ENCODE results near the gene DGKQ. TPM values are rescaled to one million over a fixed set of nuclear protein-coding genes. Genes with fewer than 3 reads are reported as not detected.

The DGKQ gene
- total and polyA plus RNA-seq, 3 donors from 2014 or later, result 10.8 to 22.7 (median 20.7) TPM

- Histone ChIP-seq H3K27ac (peak overlapping the region in 1 of 2 donors; percentile 72), H3K4me3 (no peak overlapping the region), H3K36me3 (ENCODE audit: low read depth, missing control alignments) (no peaks in the 10 kb centered on the region), H3K4me1 (peaks cover 23% of the 10 kb centered on the region), H3K27me3 (no peaks in the 10 kb centered on the region), H3K9me3 (no peaks in the 10 kb centered on the region)
- DNase-seq, result no peak
- intact Hi-C loops (cut with DNase I; ENCODE audit: low total_unique reads), result no loop called here
- WGBS, 2 donors, result 49 to 80% methylated on average over 4 of the region's 4 CpGs
- TF ChIP-seq, protein P1, sequence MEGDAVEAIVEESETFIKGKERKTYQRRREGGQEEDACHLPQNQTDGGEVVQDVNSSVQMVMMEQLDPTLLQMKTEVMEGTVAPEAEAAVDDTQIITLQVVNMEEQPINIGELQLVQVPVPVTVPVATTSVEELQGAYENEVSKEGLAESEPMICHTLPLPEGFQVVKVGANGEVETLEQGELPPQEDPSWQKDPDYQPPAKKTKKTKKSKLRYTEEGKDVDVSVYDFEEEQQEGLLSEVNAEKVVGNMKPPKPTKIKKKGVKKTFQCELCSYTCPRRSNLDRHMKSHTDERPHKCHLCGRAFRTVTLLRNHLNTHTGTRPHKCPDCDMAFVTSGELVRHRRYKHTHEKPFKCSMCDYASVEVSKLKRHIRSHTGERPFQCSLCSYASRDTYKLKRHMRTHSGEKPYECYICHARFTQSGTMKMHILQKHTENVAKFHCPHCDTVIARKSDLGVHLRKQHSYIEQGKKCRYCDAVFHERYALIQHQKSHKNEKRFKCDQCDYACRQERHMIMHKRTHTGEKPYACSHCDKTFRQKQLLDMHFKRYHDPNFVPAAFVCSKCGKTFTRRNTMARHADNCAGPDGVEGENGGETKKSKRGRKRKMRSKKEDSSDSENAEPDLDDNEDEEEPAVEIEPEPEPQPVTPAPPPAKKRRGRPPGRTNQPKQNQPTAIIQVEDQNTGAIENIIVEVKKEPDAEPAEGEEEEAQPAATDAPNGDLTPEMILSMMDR (IDR thresholded peaks at IDR 0.05), result no peak
- no peak for TF ChIP-seq POLR2A (IDR thresholded peaks at IDR 0.05)
These were observed 60.1 kb downstream of the DGKQ start for GRCh38 chr4:913280-913618.

GRCh38 chr4:912548-913279 lies 60.7 kb downstream of the DGKQ start:
- H3K4me3 ChIP-seq, result no peak overlapping the region
- H3K27ac ChIP-seq, result peak overlapping the region; percentile 64 to 72
- 71 to 76% methylated on average over 19 of the region's 19 CpGs for WGBS, 2 donors
- no peaks in the 10 kb centered on the region for H3K9me3 ChIP-seq
- intact Hi-C loops (cut with DNase I; ENCODE audit: low total_unique reads), result no loop called here
- H3K27me3 ChIP-seq, result no peaks in the 10 kb centered on the region
- peaks cover 23% of the 10 kb centered on the region for H3K4me1 ChIP-seq
- no peak for TF ChIP-seq POLR2A (IDR thresholded peaks at IDR 0.05)
- TF ChIP-seq, protein P1 (IDR thresholded peaks at IDR 0.05), result no peak
- no peaks in the 10 kb centered on the region for H3K36me3 ChIP-seq (ENCODE audit: low read depth, missing control alignments)
- DNase-seq, result peak; percentile 82

GRCh38 chr4:911871-912490 lies 61.4 kb downstream of the DGKQ start:
- no peak for DNase-seq
- Histone ChIP-seq H3K36me3 (ENCODE audit: low read depth, missing control alignments) (no peaks in the 10 kb centered on the region), H3K4me1 (peaks cover 23% of the 10 kb centered on the region), H3K9me3 (no peaks in the 10 kb centered on the region), H3K27ac (peak overlapping the region; percentile 57 to 64), H3K27me3 (no peaks in the 10 kb centered on the region), H3K4me3 (no peak overlapping the region)
- no peak for TF ChIP-seq POLR2A (IDR thresholded peaks at IDR 0.05)
- TF ChIP-seq, protein P1 (IDR thresholded peaks at IDR 0.05), result no peak
- intact Hi-C loops (cut with DNase I; ENCODE audit: low total_unique reads), result no loop called here
- 70 to 93% methylated on average over 16 to 29 of the region's 29 CpGs for WGBS, 2 donors

DNA sequence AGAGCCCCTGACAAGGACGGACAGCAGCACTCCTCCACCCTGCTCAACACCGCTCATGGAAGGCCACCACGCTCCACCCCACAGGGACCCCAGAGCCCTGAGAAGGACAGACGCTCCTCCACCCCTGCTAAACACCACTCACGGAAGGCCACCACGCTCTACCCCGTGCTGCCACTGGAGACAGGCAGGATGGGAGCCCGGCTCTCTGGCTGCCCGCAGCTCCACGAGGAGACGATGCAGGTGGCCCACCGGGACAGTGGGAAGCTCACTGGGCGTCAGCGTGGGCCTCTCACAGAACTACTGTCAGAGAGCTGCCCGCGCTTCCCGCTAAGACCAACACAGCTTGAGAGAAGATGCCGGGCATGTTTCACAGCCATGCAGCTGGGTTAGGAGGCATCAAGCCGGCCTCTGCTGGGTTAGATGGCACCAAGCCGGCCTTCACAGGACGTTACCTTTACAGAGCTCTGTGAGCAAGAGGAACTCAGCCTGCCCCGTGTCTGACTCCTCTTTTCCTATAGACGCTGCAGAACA lies 62.1 kb downstream of the DGKQ start:
- Histone ChIP-seq H3K4me3 (no peak overlapping the region), H3K36me3 (ENCODE audit: low read depth, missing control alignments) (no peaks in the 10 kb centered on the region), H3K4me1 (peaks cover 23% of the 10 kb centered on the region), H3K9me3 (no peaks in the 10 kb centered on the region), H3K27ac (no peak overlapping the region), H3K27me3 (no peaks in the 10 kb centered on the region)
- intact Hi-C loops (cut with DNase I; ENCODE audit: low total_unique reads), result no loop called here
- 93 to 95% methylated on average over 22 to 23 of the region's 23 CpGs for WGBS, 2 donors
- TF ChIP-seq, protein P1 (IDR thresholded peaks at IDR 0.05), result no peak
- no peak for TF ChIP-seq POLR2A (IDR thresholded peaks at IDR 0.05)
- no peak for DNase-seq
